Measurements from ENCODE around the gene RPL7L1. TPM values are rescaled to one million over a fixed set of nuclear protein-coding genes. Genes with fewer than 3 reads are reported as not detected.

Gene RPL7L1
- total and polyA plus RNA-seq, 2 of the 13 experiments (the other 11 are each of a cell fraction or from before 2014, with no cell fraction given), result 51.6 to 179 TPM

- peak; percentile 33; the same call in 1 of the 2 replicates for TF ChIP-seq LBX2 (CRISPR knock-in tag; IDR thresholded peaks at IDR 0.05; ENCODE audit: borderline replicate concordance)
- peak; percentile 78; the same call in 1 of the 2 replicates for TF ChIP-seq ZNF772 (CRISPR knock-in tag; IDR thresholded peaks at IDR 0.05)
- peak; percentile 72 for TF ChIP-seq TP53 (CRISPR knock-in tag; conservative IDR thresholded peaks at IDR 0.05)
- TF ChIP-seq, protein P1, sequence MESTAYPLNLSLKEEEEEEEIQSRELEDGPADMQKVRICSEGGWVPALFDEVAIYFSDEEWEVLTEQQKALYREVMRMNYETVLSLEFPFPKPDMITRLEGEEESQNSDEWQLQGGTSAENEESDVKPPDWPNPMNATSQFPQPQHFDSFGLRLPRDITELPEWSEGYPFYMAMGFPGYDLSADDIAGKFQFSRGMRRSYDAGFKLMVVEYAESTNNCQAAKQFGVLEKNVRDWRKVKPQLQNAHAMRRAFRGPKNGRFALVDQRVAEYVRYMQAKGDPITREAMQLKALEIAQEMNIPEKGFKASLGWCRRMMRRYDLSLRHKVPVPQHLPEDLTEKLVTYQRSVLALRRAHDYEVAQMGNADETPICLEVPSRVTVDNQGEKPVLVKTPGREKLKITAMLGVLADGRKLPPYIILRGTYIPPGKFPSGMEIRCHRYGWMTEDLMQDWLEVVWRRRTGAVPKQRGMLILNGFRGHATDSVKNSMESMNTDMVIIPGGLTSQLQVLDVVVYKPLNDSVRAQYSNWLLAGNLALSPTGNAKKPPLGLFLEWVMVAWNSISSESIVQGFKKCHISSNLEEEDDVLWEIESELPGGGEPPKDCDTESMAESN (CRISPR knock-in tag; conservative IDR thresholded peaks at IDR 0.05), result no peak; the same call in 1 of the 2 replicates
- no peak for TF ChIP-seq EED (CRISPR knock-in tag; IDR thresholded peaks at IDR 0.05)
- peak; percentile 36 for TF ChIP-seq ZBED4 (CRISPR knock-in tag; IDR thresholded peaks at IDR 0.05; ENCODE audit: borderline replicate concordance)
- TF ChIP-seq MAFF (IDR thresholded peaks at IDR 0.05; ENCODE audit: low read depth, low read length), result 0 out of 2 replicates have a peak, but pooled peaks have one; percentile 18
- no peak for TF ChIP-seq HES4 (CRISPR knock-in tag; IDR thresholded peaks at IDR 0.05; ENCODE audit: borderline replicate concordance)
- TF ChIP-seq ZNF775 (CRISPR knock-in tag; IDR thresholded peaks at IDR 0.05; ENCODE audit: borderline replicate concordance), result peak; percentile 56; the same call in 1 of the 2 replicates
- TF ChIP-seq, protein P2, sequence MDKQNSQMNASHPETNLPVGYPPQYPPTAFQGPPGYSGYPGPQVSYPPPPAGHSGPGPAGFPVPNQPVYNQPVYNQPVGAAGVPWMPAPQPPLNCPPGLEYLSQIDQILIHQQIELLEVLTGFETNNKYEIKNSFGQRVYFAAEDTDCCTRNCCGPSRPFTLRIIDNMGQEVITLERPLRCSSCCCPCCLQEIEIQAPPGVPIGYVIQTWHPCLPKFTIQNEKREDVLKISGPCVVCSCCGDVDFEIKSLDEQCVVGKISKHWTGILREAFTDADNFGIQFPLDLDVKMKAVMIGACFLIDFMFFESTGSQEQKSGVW (CRISPR knock-in tag; IDR thresholded peaks at IDR 0.05; ENCODE audit: borderline replicate concordance), result no peak
- TF ChIP-seq EEA1 (CRISPR knock-in tag; IDR thresholded peaks at IDR 0.05; ENCODE audit: borderline replicate concordance), result no peak
- TF ChIP-seq KAT7 (CRISPR knock-in tag; IDR thresholded peaks at IDR 0.05; ENCODE audit: borderline replicate concordance), result peak; percentile 44; the same call in 1 of the 2 replicates
- TF ChIP-seq ZNF235 (CRISPR knock-in tag; IDR thresholded peaks at IDR 0.05; ENCODE audit: borderline replicate concordance), result peak; percentile 81; the same call in 1 of the 2 replicates
- peak; percentile 98 for TF ChIP-seq PHF20 (CRISPR knock-in tag; IDR thresholded peaks at IDR 0.05)
- TF ChIP-seq HDAC2 (CRISPR knock-in tag; IDR thresholded peaks at IDR 0.05), result peak; percentile 68; the same call in 1 of the 2 replicates
- peak; percentile 83 for TF ChIP-seq CREB1 (IDR thresholded peaks at IDR 0.05)
- TF ChIP-seq CREB1 (CRISPR knock-in tag; IDR thresholded peaks at IDR 0.05), result peak; percentile 98
- TF ChIP-seq ZNF784 (CRISPR knock-in tag; IDR thresholded peaks at IDR 0.05; ENCODE audit: borderline replicate concordance), result no peak; the same call in 1 of the 2 replicates
- no peak for TF ChIP-seq KLF15 (CRISPR knock-in tag; IDR thresholded peaks at IDR 0.05; ENCODE audit: borderline replicate concordance)
- TF ChIP-seq SIN3B (IDR thresholded peaks at IDR 0.05; ENCODE audit: low read length), result no peak; the same call in 1 of the 2 replicates
Measured at GRCh38 chr6:42879372-42880239, at the start of gene RPL7L1 (continued).
